Activated CD4-positive, alpha-beta T cell treated with anti-CD3 and anti-CD28 coated beads, Interleukin-10, Interleukin-2, amounts not matched to agents 100 ng/mL and 50 ng/mL, durations not matched to agents 16 hours and 8 hours (primary cell): Measurements from ENCODE around the gene TFAP2B.

Source experiments
- DNase-seq: peaks from one replicate; pipeline ENCODE4 v3.0.0-alpha.2; 2020

TFAP2B gene

DNA sequence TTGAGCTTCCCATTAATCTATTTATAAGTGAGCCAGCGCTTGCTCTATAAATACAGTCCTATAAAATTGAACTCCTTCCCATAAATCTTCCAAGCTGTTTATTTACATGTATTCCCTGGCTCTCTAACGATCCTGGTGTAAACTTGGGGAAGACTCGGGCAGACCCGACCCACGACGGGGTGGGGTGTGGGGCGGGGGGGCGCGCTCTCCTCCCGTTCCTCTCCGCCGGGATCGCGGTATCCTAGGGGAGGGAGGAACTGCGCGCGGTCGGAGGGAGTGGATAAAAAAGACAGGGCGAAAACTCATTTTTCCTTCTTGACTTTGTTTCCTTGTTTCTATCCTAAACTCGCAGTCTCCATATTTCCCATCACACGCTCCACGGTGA lies 31.1 kb downstream of the TFAP2B start:
- DNase-seq, result no peak

GRCh38 chr6:50850223-50851048 lies 31.8 kb downstream of the TFAP2B start:
- DNase-seq, result no peak

DNA sequence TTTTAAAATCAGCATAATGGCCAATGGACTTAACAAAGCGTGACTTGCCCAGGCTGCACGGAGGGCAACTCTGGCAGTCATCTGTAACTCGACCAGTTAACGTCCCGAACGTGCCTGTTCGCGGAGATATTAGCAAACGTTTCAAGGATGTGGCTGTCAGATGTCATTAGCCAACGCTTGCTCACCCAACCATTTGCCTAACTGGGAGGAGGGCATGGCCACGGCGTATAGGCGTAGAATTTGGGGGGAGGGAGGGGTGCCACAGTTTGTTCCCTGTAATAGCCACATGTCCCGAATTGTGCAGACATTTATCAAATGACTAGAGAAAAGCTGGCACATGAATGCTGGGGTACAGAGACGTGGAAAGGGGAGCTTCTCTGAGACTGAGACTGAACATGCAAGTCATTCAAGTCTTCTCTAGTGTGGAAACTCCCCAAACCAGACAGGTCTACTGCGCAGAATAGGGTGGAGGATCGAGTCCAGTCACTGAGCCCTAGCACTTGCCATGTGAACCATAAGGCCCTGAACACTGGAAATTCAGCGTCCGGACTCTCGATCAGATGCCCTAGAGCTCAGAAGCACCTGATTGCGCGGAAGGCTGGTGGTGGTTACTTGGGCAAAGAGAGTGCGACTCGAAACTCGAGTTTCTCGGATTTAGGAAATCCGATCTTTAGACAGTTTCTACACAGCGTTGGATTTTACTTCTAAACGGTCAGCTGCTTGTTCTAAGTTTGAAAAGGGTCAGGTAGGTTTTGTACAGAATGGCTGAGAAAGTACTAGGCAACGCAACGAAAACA lies 32.6 kb downstream of the TFAP2B start:
- no peak for DNase-seq

DNA sequence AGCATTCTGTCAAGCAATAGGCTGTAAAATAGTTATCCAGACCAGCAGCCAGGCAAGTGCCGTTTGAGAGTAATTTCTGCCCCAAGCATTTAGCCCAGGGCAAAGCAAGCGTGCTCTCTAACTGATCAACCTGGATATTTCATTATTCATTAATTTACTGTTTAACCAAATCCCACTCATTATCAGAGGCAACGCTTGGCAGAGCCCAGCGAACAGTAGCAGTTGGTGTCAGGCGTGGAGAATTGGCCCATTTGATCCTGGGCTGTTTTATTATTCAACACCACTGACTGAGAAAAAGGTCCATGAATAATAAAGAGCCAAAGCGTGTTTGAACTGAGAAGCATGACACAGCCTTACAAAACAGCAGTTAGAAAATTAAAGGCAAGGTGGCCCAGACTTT lies 35.3 kb downstream of the TFAP2B start:
- no peak for DNase-seq

DNA sequence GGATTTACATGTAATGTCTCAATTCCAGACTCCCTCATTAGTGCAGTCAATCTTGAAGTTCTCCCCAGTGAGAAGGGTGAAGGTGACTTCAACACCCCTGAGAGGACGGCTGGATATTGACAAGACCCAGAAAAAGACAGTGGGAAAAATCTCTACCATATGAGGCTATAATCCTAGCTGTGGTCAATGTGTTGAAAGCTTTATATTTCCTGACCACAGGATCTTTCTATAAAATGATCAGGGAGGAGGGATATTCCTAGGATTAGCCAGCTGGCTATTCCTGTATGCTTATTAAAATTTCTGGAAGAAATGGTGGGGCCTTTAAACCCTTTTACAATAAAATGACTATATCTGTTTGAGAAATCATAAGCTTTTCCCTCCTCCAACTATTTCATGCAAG lies 43.0 kb downstream of the TFAP2B start:
- DNase-seq, result no peak

DNA sequence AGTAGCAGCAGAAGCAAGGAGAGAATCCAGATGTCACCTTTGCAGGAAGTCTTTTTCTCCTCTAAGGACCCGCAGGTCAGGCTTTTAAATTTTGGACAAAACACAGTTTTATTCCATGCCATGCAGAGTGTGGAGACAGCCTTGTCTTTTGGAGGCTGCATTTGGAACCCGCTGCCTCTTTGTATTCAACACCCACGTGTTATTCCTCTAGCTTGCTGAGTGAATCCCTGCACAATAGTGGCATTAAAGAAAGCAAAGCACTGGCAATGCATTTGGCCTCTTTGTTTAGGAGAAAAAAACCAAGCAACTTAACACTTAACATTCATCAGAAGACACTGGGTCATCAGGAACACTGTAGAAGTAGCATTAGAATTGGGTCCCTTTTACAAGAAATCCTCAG lies 43.5 kb downstream of the TFAP2B start:
- DNase-seq, result no peak

GRCh38 chr6:50864601-50865000 lies 45.9 kb downstream of the TFAP2B start:
- DNase-seq, result no peak

DNA sequence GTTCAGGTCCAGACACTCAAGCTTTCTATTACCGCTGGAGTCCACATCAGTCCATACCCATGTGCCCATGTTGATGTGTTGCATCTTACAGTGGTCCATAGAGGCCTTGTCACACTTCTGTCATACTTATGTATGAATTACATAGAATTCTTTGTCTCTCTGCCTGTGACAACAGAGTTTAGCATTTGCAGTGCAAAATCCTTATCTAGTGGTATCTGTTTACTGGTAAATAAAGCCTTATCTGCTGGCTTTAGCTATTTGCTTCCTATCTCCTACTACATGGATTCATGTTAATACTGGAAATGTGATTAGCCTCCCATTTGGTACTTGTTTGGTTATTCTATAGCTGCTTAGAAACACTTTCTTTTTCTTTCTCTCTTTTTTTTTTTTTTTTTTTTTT lies 49.8 kb downstream of the TFAP2B start:
- no peak for DNase-seq

DNA sequence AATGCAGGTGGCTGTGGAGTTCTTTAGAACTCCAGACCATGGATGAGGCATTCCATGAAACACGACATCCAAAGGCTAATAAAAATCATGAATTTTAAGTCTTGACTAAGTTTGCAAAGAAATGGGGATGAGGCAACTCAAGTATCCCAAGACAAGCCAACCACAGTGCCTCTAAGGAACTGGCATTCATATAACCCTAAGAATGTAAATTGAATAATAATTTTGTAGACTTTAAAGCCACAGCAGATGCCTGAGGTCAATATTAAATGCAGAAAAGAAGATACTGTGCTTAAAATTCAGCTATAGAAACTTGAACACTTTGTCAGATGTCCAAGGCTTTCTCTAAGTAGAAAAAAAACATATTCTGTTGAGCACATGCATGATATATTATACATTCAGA lies 54.5 kb downstream of the TFAP2B start:
- DNase-seq, result no peak

DNA sequence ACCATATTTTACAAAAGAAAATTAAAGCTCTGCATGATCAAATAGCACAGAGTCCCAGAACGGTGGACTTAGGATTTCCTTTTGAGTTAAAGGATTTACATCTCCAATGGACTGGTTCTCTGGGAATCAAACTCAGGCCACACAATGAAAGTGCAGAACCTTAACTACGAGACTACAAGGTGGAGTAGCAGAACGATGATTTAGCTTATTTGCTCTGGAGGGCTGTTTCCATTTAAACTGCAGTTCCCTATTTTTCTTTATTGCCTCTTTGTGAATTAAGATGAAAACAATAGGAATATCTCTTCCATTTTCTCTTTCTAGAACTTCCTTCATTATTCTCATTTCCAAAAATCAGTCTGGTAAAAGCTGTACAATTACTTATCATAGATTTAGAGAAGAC lies 65.7 kb downstream of the TFAP2B start:
- no peak for DNase-seq

GRCh38 chr6:50887112-50887511 lies 68.4 kb downstream of the TFAP2B start:
- no peak for DNase-seq

- DNase-seq, result no peak
Observed at GRCh38 chr6:50889497-50889896, 70.8 kb downstream of the TFAP2B start.

GRCh38 chr6:50889935-50890334 lies 71.3 kb downstream of the TFAP2B start:
- DNase-seq, result no peak

DNA sequence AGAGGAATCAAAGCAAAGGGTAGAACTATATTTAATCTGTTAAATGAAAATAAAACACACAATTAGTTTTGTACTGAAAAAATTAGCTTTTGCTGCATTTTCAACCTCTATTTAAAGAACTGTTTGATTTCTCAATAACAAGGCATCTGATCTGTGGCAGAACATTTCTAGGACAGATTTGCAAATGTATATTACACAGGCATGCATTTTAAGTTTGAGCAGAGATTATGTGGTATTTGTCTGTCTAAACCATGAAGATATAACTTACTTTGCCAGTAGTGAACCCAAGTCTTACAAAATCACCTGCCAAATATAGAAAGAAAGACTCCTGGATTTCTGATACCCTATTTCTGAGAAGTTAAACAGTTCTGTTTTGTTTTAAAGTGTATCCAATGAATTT lies 71.9 kb downstream of the TFAP2B start:
- no peak for DNase-seq

GRCh38 chr6:50891290-50891689 lies 72.6 kb downstream of the TFAP2B start:
- DNase-seq, result no peak
